ENCODE results near the gene SH3D19. TPM values are rescaled to one million over a fixed set of nuclear protein-coding genes. Genes with fewer than 3 reads are reported as not detected.

Gene SH3D19
- total RNA-seq, 4 donors from 2014 or later: 54.4 to 148 (median 79.1) TPM

DNA sequence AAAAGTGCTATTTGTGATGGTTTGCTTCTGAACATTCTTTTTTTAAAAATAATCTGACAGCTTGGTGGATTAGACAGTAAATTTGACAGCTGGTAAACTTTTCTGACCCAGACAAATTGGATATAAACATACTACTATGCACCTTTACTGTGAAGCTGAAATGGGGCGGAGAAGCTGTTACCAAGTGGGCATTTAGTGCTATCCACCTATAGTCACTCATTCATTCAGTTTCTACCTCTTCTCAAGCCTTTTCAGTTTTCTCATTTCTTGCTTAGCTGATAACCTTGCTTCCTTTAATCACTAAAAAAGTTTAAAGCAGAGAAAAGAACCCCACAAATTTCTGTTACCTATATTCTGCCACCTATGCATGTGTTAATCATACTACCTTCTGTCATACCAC lies 220.8 kb downstream of the SH3D19 start:
- peaks cover 23% of the 10 kb centered on the region for H3K4me1 ChIP-seq
- no peaks in the 10 kb centered on the region for H3K9me3 ChIP-seq
- WGBS: 97% methylated on average over 1 of the region's 1 CpG
- H3K27ac ChIP-seq: no peak overlapping the region
- H3K4me3 ChIP-seq: no peak overlapping the region
- DNase-seq (ENCODE audit: low spot score in 2 of 2): no peak
- H3K36me3 ChIP-seq: peaks cover 76% of the 10 kb centered on the region
- H3K27me3 ChIP-seq: no peaks in the 10 kb centered on the region
- TF ChIP-seq EP300 (IDR thresholded peaks at IDR 0.05) (no peak), POLR2AphosphoS5 (IDR thresholded peaks at IDR 0.05) (no peak), CTCF (IDR thresholded peaks at IDR 0.05) (no peak), POLR2A (IDR thresholded peaks at IDR 0.05) (no peak)

- Histone ChIP-seq H3K36me3 (peaks cover 67% of the 10 kb centered on the region), H3K4me3 (no peak overlapping the region), H3K27ac (no peak overlapping the region), H3K27me3 (no peaks in the 10 kb centered on the region), H3K4me1 (peaks cover 25% of the 10 kb centered on the region), H3K9me3 (no peaks in the 10 kb centered on the region)
- no peak for DNase-seq (ENCODE audit: low spot score in 2 of 2)
- 74% methylated on average over 2 of the region's 2 CpGs for whole genome bisulfite sequencing
- TF ChIP-seq POLR2AphosphoS5 (IDR thresholded peaks at IDR 0.05) (no peak), POLR2A (IDR thresholded peaks at IDR 0.05) (no peak), CTCF (IDR thresholded peaks at IDR 0.05) (no peak), EP300 (IDR thresholded peaks at IDR 0.05) (no peak)
Observed at GRCh38 chr4:151103758-151104157, 221.6 kb downstream of the SH3D19 start.

GRCh38 chr4:151100531-151100930 lies 224.9 kb downstream of the SH3D19 start:
- Histone ChIP-seq H3K4me3 (peak overlapping the region; percentile 63), H3K9me3 (no peaks in the 10 kb centered on the region), H3K36me3 (peaks cover 38% of the 10 kb centered on the region), H3K27me3 (no peaks in the 10 kb centered on the region), H3K27ac (peak overlapping the region; percentile 90), H3K4me1 (peaks cover 28% of the 10 kb centered on the region)
- TF ChIP-seq POLR2A (IDR thresholded peaks at IDR 0.05) (no peak), CTCF (IDR thresholded peaks at IDR 0.05) (no peak), POLR2AphosphoS5 (IDR thresholded peaks at IDR 0.05) (no peak), EP300 (IDR thresholded peaks at IDR 0.05) (no peak)
- whole genome bisulfite sequencing: 14% methylated on average over 3 of the region's 3 CpGs
- no peak for DNase-seq (ENCODE audit: low spot score in 2 of 2)

DNA sequence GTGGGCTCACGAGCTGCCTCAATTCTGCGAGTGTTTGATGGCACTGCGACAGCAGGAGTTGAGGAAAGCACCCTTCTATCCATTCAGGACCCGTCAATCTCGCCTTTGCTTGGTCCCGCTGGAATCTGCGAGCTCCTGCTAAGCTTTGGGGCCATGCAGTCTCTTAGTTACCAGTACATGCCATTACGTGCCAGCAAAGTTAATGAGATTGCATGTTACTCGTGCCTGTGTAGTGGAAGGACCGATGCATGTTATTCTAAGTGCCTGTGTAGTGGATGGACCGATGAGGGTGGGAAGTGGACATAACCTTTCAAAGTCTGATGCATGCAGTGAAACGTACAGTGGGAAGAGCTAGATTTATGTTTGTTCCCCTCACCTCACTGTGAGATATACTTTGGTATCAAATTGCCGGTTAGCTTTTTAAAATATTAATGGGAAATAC lies 225.4 kb downstream of the SH3D19 start:
- Histone ChIP-seq H3K27me3 (no peaks in the 10 kb centered on the region), H3K36me3 (peaks cover 32% of the 10 kb centered on the region), H3K27ac (peak overlapping the region; percentile 90), H3K9me3 (no peaks in the 10 kb centered on the region), H3K4me1 (peaks cover 28% of the 10 kb centered on the region), H3K4me3 (peak overlapping the region; percentile 63)
- TF ChIP-seq CTCF (IDR thresholded peaks at IDR 0.05): no peak
- no peak for TF ChIP-seq POLR2A (IDR thresholded peaks at IDR 0.05)
- TF ChIP-seq EP300 (IDR thresholded peaks at IDR 0.05): no peak
- no peak for TF ChIP-seq POLR2AphosphoS5 (IDR thresholded peaks at IDR 0.05)
- no peak for DNase-seq (ENCODE audit: low spot score in 2 of 2)
- 2% methylated on average over 13 of the region's 13 CpGs for WGBS

GRCh38 chr4:151099229-151099975 lies 226.0 kb downstream of the SH3D19 start, which contains the start of gene RPS3A:
TSS of gene RPS3A (plus strand) at chr4:151099628. CDS start at chr4:151099653, 25 bp downstream.
- peaks cover 26% of the 10 kb centered on the region for H3K36me3 ChIP-seq
- DNase-seq (ENCODE audit: low spot score in 2 of 2): peak; percentile 97 to 98
- 20% methylated on average over 6 of the region's 69 CpGs for WGBS
- no peaks in the 10 kb centered on the region for H3K9me3 ChIP-seq
- H3K4me3 ChIP-seq: peak within 1 kb of the TSS; percentile 63
- peak; percentile 86 to 98 (median 97) for TF ChIP-seq POLR2AphosphoS5 (IDR thresholded peaks at IDR 0.05)
- TF ChIP-seq CTCF (IDR thresholded peaks at IDR 0.05): peak; percentile 46 to 87
- TF ChIP-seq EP300 (IDR thresholded peaks at IDR 0.05): no peak
- TF ChIP-seq POLR2A (IDR thresholded peaks at IDR 0.05): peak; percentile 54 to 91
- H3K27ac ChIP-seq: peak within 1 kb of the TSS; percentile 90
- H3K27me3 ChIP-seq: no peaks in the 10 kb centered on the region
- peaks cover 28% of the 10 kb centered on the region for H3K4me1 ChIP-seq
